GM10847 (cell line): ENCODE data around the gene COPS8.

Source experiments
- POLR2A ChIP-seq: IDR thresholded peaks from 2 replicates; pipeline ENCODE4 v1.6.1; 2011; ENCODE audit not compliant: insufficient read length; ENCODE audit errors: extremely low read depth

COPS8 gene

DNA sequence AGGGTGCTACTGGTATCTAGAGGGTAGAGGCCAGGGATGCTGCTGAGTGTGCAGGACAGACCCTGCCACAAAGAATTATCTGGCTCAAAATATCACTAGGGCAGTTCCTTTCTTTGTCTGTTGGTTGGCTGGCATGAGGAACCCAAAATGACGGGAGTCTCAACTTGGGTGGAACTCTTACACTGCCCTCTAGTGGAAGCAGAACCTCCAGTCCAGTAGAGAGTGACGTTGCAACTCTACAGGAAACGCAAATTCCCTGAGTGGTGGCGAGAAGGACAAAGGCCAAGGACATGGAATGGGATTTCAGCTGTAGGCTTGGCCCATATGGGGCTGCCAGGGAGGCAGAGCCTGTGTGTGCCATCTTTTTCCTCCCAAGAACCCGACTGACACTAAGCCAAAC, 47.1 kb downstream of the COPS8 start:
- TF ChIP-seq POLR2A: no peak

- no peak for TF ChIP-seq POLR2A
Observed at GRCh38 chr2:237134321-237135230, 48.9 kb downstream of the COPS8 start.

GRCh38 chr2:237136824-237137223, 51.1 kb downstream of the COPS8 start:
- TF ChIP-seq POLR2A: no peak

DNA sequence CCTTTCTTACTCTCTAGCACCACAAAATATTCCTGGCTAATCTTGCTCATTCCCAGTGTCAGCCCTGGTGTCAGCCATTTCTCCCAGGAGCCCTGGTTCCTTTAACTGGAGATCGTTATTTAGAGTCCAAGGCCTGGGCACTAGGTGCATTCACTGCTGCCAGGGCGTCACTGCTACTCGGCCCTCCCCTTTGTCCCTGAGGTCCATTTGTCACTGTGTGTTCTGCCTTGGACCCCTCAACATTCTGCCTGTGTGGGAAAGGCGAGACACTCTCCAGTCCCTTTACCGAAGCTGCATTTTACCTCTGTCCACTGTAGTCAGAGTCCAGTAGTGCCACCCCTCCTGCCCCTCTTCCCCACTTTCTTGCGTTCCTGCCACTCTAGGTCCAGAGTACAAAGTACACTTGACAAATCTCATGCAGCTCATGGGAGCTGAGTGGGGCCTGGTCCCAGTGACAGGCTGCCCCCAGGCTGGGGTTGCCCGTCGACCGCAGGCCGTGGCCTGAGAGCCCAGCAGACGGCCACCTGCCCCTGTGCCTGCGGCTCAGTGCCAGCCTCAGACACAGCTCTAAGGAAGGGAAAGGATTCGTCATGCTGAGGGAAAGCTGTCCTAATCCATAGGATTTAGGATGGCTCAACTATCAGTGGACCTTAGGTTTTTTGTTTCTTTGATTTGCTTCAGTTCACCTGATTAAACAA, 52.1 kb downstream of the COPS8 start:
- no peak for TF ChIP-seq POLR2A

- no peak for TF ChIP-seq POLR2A
Observed at GRCh38 chr2:237139123-237139675, 53.5 kb downstream of the COPS8 start.

DNA sequence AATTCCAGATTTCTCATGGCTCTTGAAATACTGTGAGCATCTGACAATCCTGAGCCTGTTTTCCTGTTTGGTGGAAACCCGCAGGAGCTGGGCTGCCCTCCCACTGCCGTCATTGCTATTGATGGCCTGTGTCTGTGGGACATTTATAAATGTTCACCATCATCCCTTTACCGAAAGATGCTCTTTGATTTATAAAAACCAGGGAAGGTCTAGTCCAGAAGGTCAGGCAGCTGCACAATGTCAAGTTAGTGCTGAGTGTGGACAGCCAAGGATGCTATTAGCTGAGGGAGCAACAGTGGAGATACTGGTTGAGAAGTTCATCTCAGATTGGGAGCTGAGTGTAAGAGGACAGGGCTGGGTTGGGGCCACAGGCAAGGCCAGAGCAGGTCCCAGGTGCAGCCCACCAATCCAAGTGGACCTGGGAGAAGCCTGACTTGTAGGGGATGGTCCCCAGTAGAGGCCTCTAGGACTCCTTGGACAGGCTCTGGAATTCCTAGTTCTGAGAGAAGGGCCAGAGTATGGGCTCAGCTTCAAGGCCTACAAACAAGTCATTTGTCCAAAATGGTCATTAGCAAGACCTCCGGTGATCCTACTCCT, 55.1 kb downstream of the COPS8 start:
- TF ChIP-seq POLR2A: no peak

GRCh38 chr2:237141571-237142051, 55.9 kb downstream of the COPS8 start:
- no peak for TF ChIP-seq POLR2A

GRCh38 chr2:237143118-237143517, 57.4 kb downstream of the COPS8 start:
- TF ChIP-seq POLR2A: no peak

GRCh38 chr2:237143676-237144440, 58.2 kb downstream of the COPS8 start:
- no peak for TF ChIP-seq POLR2A

DNA sequence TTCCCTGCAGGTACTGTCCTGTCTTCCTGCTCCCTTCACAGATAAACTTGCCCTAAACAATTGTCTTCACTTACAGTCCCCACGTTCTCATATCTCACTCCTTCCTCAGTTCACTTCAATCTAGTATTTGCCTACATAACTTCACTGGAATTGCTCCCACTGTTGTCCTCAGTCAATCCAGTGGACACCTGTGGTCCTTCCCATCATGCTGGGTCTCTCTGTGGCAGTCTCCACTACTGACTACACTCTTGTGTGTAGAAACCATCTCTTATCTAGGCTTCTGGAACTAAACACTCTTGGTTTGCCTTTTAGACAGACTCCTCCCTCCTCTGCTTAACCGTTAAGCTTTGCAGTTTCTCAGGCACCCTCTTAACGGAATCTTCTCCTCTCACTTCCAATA, 58.8 kb downstream of the COPS8 start:
- TF ChIP-seq POLR2A: no peak

DNA sequence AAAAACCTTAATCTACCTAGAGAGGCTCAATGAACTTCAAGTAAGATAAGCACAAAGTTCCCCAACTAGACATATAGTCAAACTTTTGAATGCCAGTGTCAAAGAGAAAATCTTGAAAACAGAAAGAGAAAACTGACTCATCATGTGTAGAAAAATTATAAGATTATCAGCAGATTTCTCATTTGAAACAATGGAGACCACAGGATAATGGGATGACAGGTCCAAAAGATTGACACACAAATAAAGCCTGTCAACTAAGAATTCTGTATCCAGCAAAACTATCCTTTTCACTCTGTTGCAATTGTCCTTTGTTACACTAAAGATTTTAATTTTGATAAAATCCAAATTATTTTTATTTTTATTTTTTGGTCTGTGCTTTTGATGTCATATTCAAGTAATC, 61.6 kb downstream of the COPS8 start:
- TF ChIP-seq POLR2A: no peak

GRCh38 chr2:237148624-237149023, 62.9 kb downstream of the COPS8 start:
- no peak for TF ChIP-seq POLR2A

DNA sequence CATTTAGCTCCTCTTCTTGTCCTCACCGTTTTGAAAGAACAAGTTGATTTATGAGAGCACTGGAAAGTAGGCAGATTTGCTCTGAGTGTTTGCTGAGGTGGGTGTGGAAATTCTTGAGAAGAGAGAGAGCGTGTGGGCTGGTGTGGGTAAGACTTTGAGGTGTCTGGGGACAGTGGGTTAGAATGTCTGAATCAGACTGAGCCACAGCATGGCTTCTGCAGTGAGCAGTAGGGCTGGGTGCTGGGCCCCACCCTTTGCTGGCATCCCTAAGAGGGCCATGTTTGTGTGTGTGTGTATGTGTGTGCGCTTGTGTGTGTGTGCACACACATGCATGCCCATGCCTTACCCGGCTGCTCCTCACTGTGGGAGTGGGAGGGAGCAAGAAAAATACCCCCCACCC, 63.7 kb downstream of the COPS8 start:
- no peak for TF ChIP-seq POLR2A
